K562 (cell line): Measurements from ENCODE around the gene OTOGL. TPM values are rescaled to one million over a fixed set of nuclear protein-coding genes. Genes with fewer than 3 reads are reported as not detected.

Experiments
- ATAC-seq: fragments of 200-7000 bp; cut with Tn5 transposase; 3 replicates; pipeline ENCODE4 v1.9.1; 2020; ENCODE audit warnings: moderate library complexity
- BruUV-seq: library from RNA; stranded (reverse); fragments of 400-500 nt; replicated peaks from 2 replicates; lab custom pipeline; 2021; lab: Mats Ljungman, UMichigan
- CTCF ChIA-PET: fragments of 300-600 bp; formaldehyde crosslinking; extraction: SDS; loops from one replicate; lab custom pipeline; 2021; ENCODE audit warnings: low intra/inter-chr PET ratio; lab: Yijun Ruan, JAX
- POLR2A ChIA-PET: fragments of 300-600, 350-650 bp; sonication (Branson Sonifier 250); formaldehyde crosslinking; extraction: SDS; loops from one replicate; lab custom pipeline; 2021; ENCODE audit warnings: antibody characterized with exemption, inconsistent platforms; lab: Yijun Ruan, JAX
- DNase-seq, 4 experiments: peaks; one replicate each; pipeline versions ENCODE4 v3.0.0 to v3.0.0-alpha.2; 2011 to 2018; ENCODE audit warnings: low spot score in 3 of 4, mixed read lengths in 3 of 4; ENCODE audit errors: extremely low read depth in 1 of 4
- FAIRE-seq: peaks from 2 replicates; lab custom pipeline; 2011; peaks lifted over from hg19 to GRCh38; lab: Jason Lieb, UNC
- H2AFZ ChIP-seq: 2 replicates; pipeline ENCODE4 v1.6.0; 2011; ENCODE audit warnings: low read depth, low read length, control low read depth, inconsistent platforms
- H3K27ac ChIP-seq: fragments of 200-600 bp; 3 replicates; pipeline ENCODE4 v1.8.0; 2011; ENCODE audit warnings: low read depth, mild to moderate bottlenecking, control low read depth, inconsistent platforms, low read length, moderate library complexity, mixed read lengths; ENCODE audit errors: extremely low read depth
- H3K27me3 ChIP-seq, 2 experiments: fragments of 300-600 bp in 1 of 2; 2 replicates in 1 of 2; 3 replicates in 1 of 2; pipeline versions ENCODE4 v1.6.0 to v1.8.0; 2011; ENCODE audit warnings: inconsistent platforms in 2 of 2, low read length in 2 of 2, mild to moderate bottlenecking in 1 of 2, mixed read lengths in 1 of 2, moderate library complexity in 1 of 2; ENCODE audit not compliant: control insufficient read depth in 2 of 2, insufficient read depth in 2 of 2
- H3K36me3 ChIP-seq: fragments of 300-600 bp; 3 replicates; pipeline ENCODE4 v1.8.0; 2011; ENCODE audit warnings: mild to moderate bottlenecking, low read length, inconsistent platforms; ENCODE audit not compliant: control insufficient read depth, insufficient read depth
- H3K4me1 ChIP-seq, 2 experiments: fragments of 200-600 bp in 1 of 2; replicated peaks in 1 of 2; 2 replicates in 1 of 2; 3 replicates in 1 of 2; pipeline versions ENCODE4 v1.5.1 to v1.8.0; 2011; ENCODE audit warnings: inconsistent platforms in 2 of 2, low read length in 2 of 2, mild to moderate bottlenecking in 1 of 2, mixed read lengths in 1 of 2, moderate library complexity in 1 of 2; ENCODE audit not compliant: control insufficient read depth in 2 of 2, insufficient read depth in 2 of 2
- H3K4me2 ChIP-seq: 2 replicates; pipeline ENCODE4 v1.6.1; 2011; ENCODE audit warnings: low read length, control low read depth, inconsistent platforms, mixed read lengths; ENCODE audit not compliant: insufficient read depth
- H3K4me3 ChIP-seq: fragments of 200-600 bp; sonication (generic), shearing (Covaris generic); 2 replicates; pipeline ENCODE4 v1.5.1; 2016; ENCODE audit warnings: control low read depth, inconsistent platforms
- H3K79me2 ChIP-seq: fragments of 200-600 bp; 3 replicates; pipeline ENCODE4 v1.8.0; 2011; ENCODE audit warnings: low read length, inconsistent platforms; ENCODE audit not compliant: control insufficient read depth, insufficient read depth
- H3K9ac ChIP-seq, 2 experiments: 2 replicates each; pipeline versions ENCODE4 v1.6.0 to v1.6.1; 2011; ENCODE audit warnings: low read depth in 2 of 2, low read length in 2 of 2, control low read depth in 1 of 2, inconsistent platforms in 1 of 2, mild to moderate bottlenecking in 1 of 2, mixed read lengths in 1 of 2; ENCODE audit not compliant: insufficient read depth in 1 of 2
- H3K9me1 ChIP-seq: one replicate; pipeline ENCODE4 v1.6.0; 2011; ENCODE audit warnings: inconsistent platforms, mild to moderate bottlenecking, low read length, moderate library complexity; ENCODE audit not compliant: control insufficient read depth, insufficient read depth
- H3K9me3 ChIP-seq: replicated peaks from 2 replicates; pipeline ENCODE4 v1.5.1; 2011; ENCODE audit warnings: low read depth, low read length, inconsistent platforms; ENCODE audit not compliant: control insufficient read depth, insufficient read depth
- H4K20me1 ChIP-seq: replicated peaks from 2 replicates; pipeline ENCODE4 v1.6.1; 2011; ENCODE audit warnings: low read length, inconsistent platforms, mixed read lengths; ENCODE audit not compliant: control insufficient read depth, insufficient read depth
- ARID1B ChIP-seq: fragments of 450-650 bp; IDR thresholded peaks from 2 replicates; pipeline ENCODE4 v1.6.1; 2016; ENCODE audit warnings: antibody characterized with exemption, mild to moderate bottlenecking, inconsistent platforms
- CBX5 ChIP-seq: IDR thresholded peaks from 2 replicates; pipeline ENCODE4 v1.6.1; 2014; ENCODE audit warnings: low read depth, borderline replicate concordance
- DIDO1 ChIP-seq: fragments of 450-650 bp; IDR thresholded peaks from 2 replicates; pipeline ENCODE4 v1.6.1; 2016; ENCODE audit warnings: low read depth, missing biosample characterization, missing genetic modification characterization
- EP300 ChIP-seq: IDR thresholded peaks from 2 replicates; pipeline ENCODE4 v1.6.1; 2012; ENCODE audit warnings: low read length, improper control_type of control experiment
- GTF2F1 ChIP-seq: IDR thresholded peaks from 2 replicates; pipeline ENCODE4 v1.6.1; 2011; ENCODE audit warnings: low read depth, low read length, improper control_type of control experiment
- KDM4B ChIP-seq, 2 experiments: fragments of 450-650 bp in 1 of 2; sonication (generic) in 1 of 2; IDR thresholded peaks; 2 replicates each; pipeline ENCODE4 v1.6.1; 2016 to 2017; ENCODE audit warnings: borderline replicate concordance in 2 of 2, antibody characterized with exemption in 1 of 2, low read depth in 1 of 2, mild to moderate bottlenecking in 1 of 2
- MAX ChIP-seq: sonication (generic); formaldehyde crosslinking; IDR thresholded peaks from 2 replicates; pipeline ENCODE4 v1.9.0; 2022; ENCODE audit warnings: mild to moderate bottlenecking, missing genetic modification reagents
- MTF1 ChIP-seq: fragments of 250-450 bp; sonication (Bioruptor Pico); IDR thresholded peaks from 2 replicates; pipeline ENCODE4 v1.9.0; 2021; ENCODE audit warnings: moderate library complexity, mild to moderate bottlenecking, inconsistent platforms, borderline replicate concordance
- NONO ChIP-seq, 2 experiments: fragments of 200-400 bp in 1 of 2; fragments of 450-650 bp in 1 of 2; formaldehyde crosslinking in 1 of 2; IDR thresholded peaks; 2 replicates each; pipeline ENCODE4 v1.6.1; 2017; ENCODE audit warnings: low read depth in 2 of 2, mild to moderate bottlenecking in 2 of 2, moderate library complexity in 2 of 2, low read length in 1 of 2
- PHB ChIP-seq: fragments of 250-450 bp; sonication (Bioruptor Pico); IDR thresholded peaks from 2 replicates; pipeline ENCODE4 v1.5.0; 2021
- RBM25 ChIP-seq: fragments of 200-400 bp; formaldehyde crosslinking; IDR thresholded peaks from 2 replicates; pipeline ENCODE4 v1.6.1; 2018; ENCODE audit warnings: low read length, low read depth, moderate library complexity; ENCODE audit not compliant: severe bottlenecking
- SIN3B ChIP-seq: fragments of 450-650 bp; IDR thresholded peaks from 2 replicates; pipeline ENCODE4 v1.6.1; 2017; ENCODE audit warnings: low read depth, mild to moderate bottlenecking, moderate library complexity
- ZKSCAN1 ChIP-seq: fragments of 150-350 bp; IDR thresholded peaks from 2 replicates; pipeline ENCODE4 v1.6.1; 2016; ENCODE audit warnings: low read depth, low read length
- ZNF239 ChIP-seq: fragments of 250-450 bp; sonication (Bioruptor Pico); IDR thresholded peaks from 2 replicates; pipeline ENCODE4 v1.4.0; 2020; ENCODE audit warnings: mild to moderate bottlenecking
- ZNF436 ChIP-seq: fragments of 250-450, 450-650 bp; sonication (Bioruptor Pico); formaldehyde crosslinking; IDR thresholded peaks from 2 replicates; pipeline ENCODE4 v1.7.0; 2020; ENCODE audit warnings: mild to moderate bottlenecking
- ZNF75A ChIP-seq: fragments of 450-650 bp; formaldehyde crosslinking; IDR thresholded peaks from 2 replicates; pipeline ENCODE4 v1.4.0; 2020; ENCODE audit warnings: mild to moderate bottlenecking
- WGBS: fragments of 100-300 bp; shearing (Covaris generic); methylation state at CpG from one replicate; pipeline ENCODE4 v1.1.6; 2016; ENCODE audit warnings: low coverage, mixed read lengths; ENCODE audit not compliant: insufficient coverage; ENCODE audit errors: missing lambda C conversion rate; 5-methylcytosine and 5-hydroxymethylcytosine counted together
- in situ Hi-C: fragments of 300-500 bp; cut with MboI; formaldehyde crosslinking; loops from 4 replicates; pipeline ENCODE4 v1.15.0; 2018; ENCODE audit warnings: inconsistent platforms, mixed read lengths
- intact Hi-C: fragments of 100-400 bp; cut with micrococcal nuclease; formaldehyde crosslinking; loops from 2 replicates; pipeline ENCODE4 v1.14.2; 2022
- polyA plus RNA-seq, 8 experiments: library from polyadenylated mRNA; depleted of rRNA in 4 of 8; stranded (reverse) in 5 of 8; unstranded in 3 of 8; fragments of >200 nt; fragmentation: Nextera tagmentation in 2 of 8; fragmentation: Illumina TruSeq in 1 of 8; extraction: Ambion mirVana in 2 of 8; extraction: Trizol in 1 of 8; gene quantifications; 2 replicates each; pipeline versions ENCODE4 v1.2.1 to v1.2.3, GENCODE V29; 2011 to 2014; ENCODE audit warnings: inconsistent platforms in 1 of 8, missing spikeins in 1 of 8
- total RNA-seq, 7 experiments: library from RNA; depleted of rRNA in 6 of 7; stranded (reverse); fragments of >200 nt in 6 of 7; fragmentation: Illumina TruSeq in 2 of 7; extraction: Trizol in 2 of 7; gene quantifications; 2 replicates each; pipeline versions ENCODE4 v1.2.1 to v1.2.3, GENCODE V29; 2011 to 2021; ENCODE audit warnings: low replicate concordance in 1 of 7

The OTOGL gene
- total and polyA plus RNA-seq, 9 of the 15 experiments (the other 6 are each of a cell fraction or from before 2014, with no cell fraction given), result 0.02 to 0.03 TPM; not detected in 7

GRCh38 chr12:80059875-80060274 lies 39.5 kb upstream of the OTOGL start:
- Histone ChIP-seq H3K4me2 (no peak overlapping the region), H3K9me1 (no peaks in the 10 kb centered on the region), H4K20me1 (no peaks in the 10 kb centered on the region), H3K36me3 (no peaks in the 10 kb centered on the region), H3K4me1 (no peaks in the 10 kb centered on the region), H3K27ac (no peak overlapping the region), H3K27me3 (no peaks in the 10 kb centered on the region), H3K79me2 (no peaks in the 10 kb centered on the region), H3K9me3 (no peaks in the 10 kb centered on the region), H2AFZ (no peak overlapping the region), H3K4me3 (no peak overlapping the region), H3K9ac (no peak overlapping the region)
- ATAC-seq, result no peak
- ChIA-PET CTCF (no interaction called here), POLR2A (interaction anchor here (0.6 kb wide), 1 partner anchor 340 kb away, joined by 3 read pairs; no protein-coding TSS in a partner anchor)
- no TSS peak for BruUV-seq
- no peak for DNase-seq
- in situ Hi-C loops, result no loop called here
- intact Hi-C loops, result no loop called here
- TF ChIP-seq MTF1 (no peak), ZKSCAN1 (no peak), KDM4B (IDR thresholded peaks at IDR 0.05; ENCODE audit: borderline replicate concordance in 2 of 2, low read depth in 1 of 2) (no peak), DIDO1 (tag) (no peak), GTF2F1 (no peak), PHB (no peak), RBM25 (no peak), NONO (IDR thresholded peaks at IDR 0.05; ENCODE audit: low read depth in 2 of 2, low read length in 1 of 2) (no peak), SIN3B (no peak), ZNF75A (no peak), ZNF436 (CRISPR knock-in tag) (no peak), MAX (no peak), CBX5 (no peak), EP300 (no peak), ZNF239 (no peak), ARID1B (no peak)
- FAIRE-seq, result no peak
- WGBS, result 0% methylated on average over 2 of the region's 2 CpGs
